Measurements from ENCODE around the gene CTDSPL2. TPM values are rescaled to one million over a fixed set of nuclear protein-coding genes. Genes with fewer than 3 reads are reported as not detected.

The CTDSPL2 gene
- total RNA-seq, 4 donors from 2014 or later: 52.0 to 84.8 (median 62.8) TPM

- no peaks in the 10 kb centered on the region for H3K4me1 ChIP-seq
- H3K4me3 ChIP-seq: no peak overlapping the region
- WGBS, 2 donors (ENCODE audit: low coverage in 1 of 2): 73 to 86% methylated on average over 5 to 6 of the region's 6 CpGs
- H3K27ac ChIP-seq: no peak overlapping the region
- in situ Hi-C loops (cut with MboI; ENCODE audit: low pct_ligation_motif_present in 1 of 4, low pct_unique_long_range_greater_than_20kb in 1 of 4, low sequenced_read_pairs in 3 of 4): no loop called here
- no peak for TF ChIP-seq POLR2AphosphoS5 (IDR thresholded peaks at IDR 0.05)
- TF ChIP-seq POLR2A (IDR thresholded peaks at IDR 0.05): no peak
- no peak for TF ChIP-seq EP300 (IDR thresholded peaks at IDR 0.05; ENCODE audit: low read depth)
- no peak for TF ChIP-seq CTCF (IDR thresholded peaks at IDR 0.05)
- no peak for DNase-seq
- intact Hi-C loops (cut with DNase I; ENCODE audit: low total_unique reads): no loop called here
- no peaks in the 10 kb centered on the region for H3K27me3 ChIP-seq
- peaks cover 0 to 40% (median 11%) of the 10 kb centered on the region in 4 donors for H3K36me3 ChIP-seq
- no peaks in the 10 kb centered on the region for H3K9me3 ChIP-seq
Observed at GRCh38 chr15:44519537-44519936, 92.1 kb downstream of the CTDSPL2 start.

- H3K4me1 ChIP-seq: no peaks in the 10 kb centered on the region
- WGBS, 2 donors (ENCODE audit: low coverage in 1 of 2): 97 to 100% methylated on average over 1 of the region's 1 CpG
- intact Hi-C loops (cut with DNase I; ENCODE audit: low total_unique reads) (no loop called here), in situ Hi-C loops (cut with MboI; ENCODE audit: low pct_ligation_motif_present in 1 of 4, low pct_unique_long_range_greater_than_20kb in 1 of 4, low sequenced_read_pairs in 3 of 4) (no loop called here)
- no peak overlapping the region for H3K4me3 ChIP-seq
- no peak for TF ChIP-seq POLR2AphosphoS5 (IDR thresholded peaks at IDR 0.05)
- no peak for TF ChIP-seq EP300 (IDR thresholded peaks at IDR 0.05; ENCODE audit: low read depth)
- TF ChIP-seq POLR2A (IDR thresholded peaks at IDR 0.05): no peak
- TF ChIP-seq CTCF (IDR thresholded peaks at IDR 0.05): no peak
- H3K27me3 ChIP-seq: no peaks in the 10 kb centered on the region
- H3K9me3 ChIP-seq: no peaks in the 10 kb centered on the region
- peaks cover 0 to 41% (median 13%) of the 10 kb centered on the region in 4 donors for H3K36me3 ChIP-seq
- H3K27ac ChIP-seq: no peak overlapping the region
- no peak for DNase-seq
Observed at GRCh38 chr15:44525018-44525417, 97.6 kb downstream of the CTDSPL2 start.

- no peak for DNase-seq
- Histone ChIP-seq H3K27ac (no peak overlapping the region), H3K27me3 (no peaks in the 10 kb centered on the region), H3K4me1 (no peaks in the 10 kb centered on the region), H3K9me3 (no peaks in the 10 kb centered on the region), H3K4me3 (no peak overlapping the region), H3K36me3 (peaks cover 0 to 30% (median 9%) of the 10 kb centered on the region in 4 donors)
- no peak for TF ChIP-seq EP300 (IDR thresholded peaks at IDR 0.05; ENCODE audit: low read depth)
- no peak for TF ChIP-seq POLR2AphosphoS5 (IDR thresholded peaks at IDR 0.05)
- TF ChIP-seq POLR2A (IDR thresholded peaks at IDR 0.05): no peak
- no peak for TF ChIP-seq CTCF (IDR thresholded peaks at IDR 0.05)
- in situ Hi-C loops (cut with MboI; ENCODE audit: low pct_ligation_motif_present in 1 of 4, low pct_unique_long_range_greater_than_20kb in 1 of 4, low sequenced_read_pairs in 3 of 4): no loop called here
- intact Hi-C loops (cut with DNase I; ENCODE audit: low total_unique reads): no loop called here
- 79 to 88% methylated on average over 2 of the region's 2 CpGs for WGBS, 2 donors (ENCODE audit: low coverage in 1 of 2)
Observed at GRCh38 chr15:44527241-44527640, 99.8 kb downstream of the CTDSPL2 start.

GRCh38 chr15:44529864-44530604 lies 102.6 kb downstream of the CTDSPL2 start:
- Histone ChIP-seq H3K9me3 (no peaks in the 10 kb centered on the region), H3K36me3 (peaks cover 0 to 15% (median 4%) of the 10 kb centered on the region in 4 donors), H3K4me3 (no peak overlapping the region), H3K4me1 (peaks cover 0 to 2% (median 0%) of the 10 kb centered on the region in 4 donors), H3K27me3 (no peaks in the 10 kb centered on the region), H3K27ac (no peak overlapping the region)
- DNase-seq: no peak
- TF ChIP-seq EP300 (IDR thresholded peaks at IDR 0.05; ENCODE audit: low read depth) (no peak), POLR2A (IDR thresholded peaks at IDR 0.05) (no peak), CTCF (IDR thresholded peaks at IDR 0.05) (no peak), POLR2AphosphoS5 (IDR thresholded peaks at IDR 0.05) (no peak)
- WGBS, 2 donors (ENCODE audit: low coverage in 1 of 2): 73 to 80% methylated on average over 9 to 10 of the region's 10 CpGs
- intact Hi-C loops (cut with DNase I; ENCODE audit: low total_unique reads) (loop anchor here (10.0 kb wide), 1 partner anchor 105 kb away; the partner anchor contains the start of gene CTDSPL2), in situ Hi-C loops (cut with MboI; ENCODE audit: low pct_ligation_motif_present in 1 of 4, low pct_unique_long_range_greater_than_20kb in 1 of 4, low sequenced_read_pairs in 3 of 4) (no loop called here)

All from transverse colon (tissue), 4 donors.